Natural killer cell treated with Interleukin-12 subunit alpha and Interleukin-12 subunit beta and Interleukin-15 and Interleukin-18, amount 100 ng/mL, for 72 hours (primary cell): ENCODE results near the gene SPATA6L. TPM values are rescaled to one million over a fixed set of nuclear protein-coding genes. Genes with fewer than 3 reads are reported as not detected.
"Not testable (repeated sequence)": the region's sequence is repeated elsewhere in the genome, so short reads cannot be mapped to it uniquely, and the experiment has no call there.

Experiments used
- ATAC-seq, 2 donors: fragments of 150-1000 bp; cut with Tn5 transposase in 1 of 2; sonication (Bioruptor Pico), chemical (Tn5 transposase) in 1 of 2; 2 replicates each; pipeline ENCODE4 v1.10.0; 2021
- DNase-seq: peaks from one replicate; pipeline ENCODE4 v3.0.0; 2022; ENCODE audit warnings: low spot score
- H3K27ac Mint-ChIP-seq, 2 donors: 1 replicate in 1 of 2; 2 replicates in 1 of 2; pipeline ENCODE4 v1.8.0; 2022; ENCODE audit warnings: mixed read lengths in 2 of 2, mild to moderate bottlenecking in 1 of 2, moderate library complexity in 1 of 2
- H3K27me3 Mint-ChIP-seq, 2 donors: 1 replicate in 1 of 2; 2 replicates in 1 of 2; pipeline ENCODE4 v1.8.0; 2022; ENCODE audit warnings: mixed read lengths in 2 of 2
- H3K36me3 Mint-ChIP-seq: one replicate; pipeline ENCODE4 v1.8.0; 2022; ENCODE audit warnings: mixed read lengths
- H3K4me1 Mint-ChIP-seq, 2 donors: 1 replicate in 1 of 2; 2 replicates in 1 of 2; pipeline ENCODE4 v1.8.0; 2022; ENCODE audit warnings: low read depth in 2 of 2, mixed read lengths in 2 of 2, mild to moderate bottlenecking in 1 of 2
- H3K4me3 Mint-ChIP-seq: one replicate; pipeline ENCODE4 v1.8.0; 2022; ENCODE audit warnings: mixed read lengths
- H3K9me3 Mint-ChIP-seq: 2 replicates; pipeline ENCODE4 v1.8.0; 2022; ENCODE audit warnings: mixed read lengths
- total RNA-seq, 2 donors: library from RNA; stranded (reverse); gene quantifications; one replicate each; pipeline ENCODE4 v1.2.3, GENCODE V29; 2022

SPATA6L gene
- total RNA-seq, 2 donors from 2014 or later: 0.78 to 2.6 TPM

- H3K27me3 Mint-ChIP-seq: peaks cover 6 to 7% of the 10 kb centered on the region in 2 donors
- peaks cover 42 to 56% of the 10 kb centered on the region in 2 donors for H3K4me1 Mint-ChIP-seq
- DNase-seq (no peak), ATAC-seq (no peak)
- H3K36me3 Mint-ChIP-seq: no peaks in the 10 kb centered on the region
- H3K4me3 Mint-ChIP-seq: peak overlapping the region; percentile 71
- H3K9me3 Mint-ChIP-seq: no peaks in the 10 kb centered on the region
- H3K27ac Mint-ChIP-seq: peak overlapping the region in 1 of 2 donors; percentile 47
Measured at GRCh38 chr9:4665357-4665756, 923 bp downstream of the SPATA6L start.

DNA sequence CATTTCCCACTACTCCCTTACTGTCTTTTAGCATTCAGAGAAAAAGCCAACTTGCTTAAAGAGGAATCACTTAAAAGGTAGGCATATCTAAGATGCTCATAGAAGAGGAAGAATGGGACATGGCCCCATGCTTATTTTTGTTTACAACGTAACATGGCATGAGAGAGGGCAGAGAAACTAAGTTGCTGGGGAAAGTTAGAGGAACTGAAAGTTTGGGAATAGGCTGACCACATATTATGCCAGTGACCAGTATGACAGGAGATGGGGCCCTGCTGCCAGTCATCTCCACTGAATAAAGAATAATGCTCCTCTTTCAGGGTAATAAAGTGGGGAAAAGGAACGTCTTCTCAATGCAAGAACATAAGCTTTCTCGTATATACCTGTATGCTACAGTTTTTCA, 2.3 kb downstream of the SPATA6L start:
- no peak for ATAC-seq
- Mint-ChIP-seq H3K27me3 (peaks cover 6 to 7% of the 10 kb centered on the region in 2 donors), H3K4me1 (peaks cover 46 to 56% of the 10 kb centered on the region in 2 donors), H3K9me3 (no peaks in the 10 kb centered on the region), H3K36me3 (no peaks in the 10 kb centered on the region), H3K27ac (no peak overlapping the region), H3K4me3 (peak overlapping the region; percentile 97)
- DNase-seq: no peak

- H3K27ac Mint-ChIP-seq: peak overlapping the region; percentile 65 to 79
- peak in 1 of 2 donors; percentile 5 for ATAC-seq
- peaks cover 46 to 56% of the 10 kb centered on the region in 2 donors for H3K4me1 Mint-ChIP-seq
Measured at GRCh38 chr9:4662989-4663792, 3.1 kb downstream of the SPATA6L start.

DNA sequence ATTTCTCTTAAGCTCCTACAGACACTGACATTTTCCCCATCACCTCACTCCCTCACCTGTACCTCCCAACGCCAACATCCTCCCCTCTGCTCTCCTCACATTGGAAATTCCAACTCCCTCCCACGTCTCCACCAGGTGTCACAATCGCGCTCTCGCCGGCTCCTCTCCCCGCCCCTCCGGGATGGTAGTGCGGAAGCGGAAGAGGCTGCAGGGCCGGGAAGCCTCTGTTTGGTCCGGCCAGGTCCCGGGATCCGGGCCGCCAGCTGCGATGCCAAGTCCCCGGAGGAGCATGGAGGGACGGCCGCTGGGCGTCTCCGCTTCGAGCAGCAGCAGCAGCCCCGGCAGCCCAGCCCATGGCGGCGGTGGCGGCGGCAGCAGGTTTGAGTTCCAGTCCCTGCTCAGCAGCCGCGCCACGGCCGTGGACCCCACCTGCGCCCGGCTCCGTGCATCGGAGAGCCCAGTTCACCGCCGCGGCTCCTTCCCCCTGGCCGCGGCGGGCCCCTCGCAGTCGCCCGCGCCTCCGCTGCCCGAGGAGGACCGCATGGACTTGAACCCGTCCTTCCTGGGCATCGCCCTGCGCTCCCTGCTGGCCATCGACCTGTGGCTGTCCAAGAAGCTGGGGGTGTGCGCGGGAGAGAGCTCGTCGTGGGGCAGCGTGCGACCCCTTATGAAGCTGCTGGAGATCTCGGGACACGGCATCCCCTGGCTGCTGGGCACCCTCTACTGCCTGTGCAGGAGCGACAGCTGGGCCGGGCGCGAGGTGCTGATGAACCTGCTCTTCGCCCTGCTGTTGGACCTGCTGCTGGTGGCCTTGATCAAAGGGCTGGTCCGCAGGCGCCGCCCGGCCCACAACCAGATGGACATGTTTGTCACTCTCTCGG, 3.9 kb downstream of the SPATA6L start, which contains the start of gene PLPP6:
TSS of gene PLPP6 (plus strand) at position 187 of the 881 bp plus-strand sequence. CDS start at position 269, 82 bp downstream.
- Mint-ChIP-seq H3K36me3 (no peaks in the 10 kb centered on the region), H3K27ac (peak within 1 kb of the TSS; percentile 79 to 85), H3K4me3 (peak within 1 kb of the TSS; percentile 97), H3K4me1 (peaks cover 46 to 56% of the 10 kb centered on the region in 2 donors), H3K9me3 (no peaks in the 10 kb centered on the region), H3K27me3 (no peaks in the 10 kb centered on the region)
- DNase-seq (peak; percentile 87), ATAC-seq (peak; percentile 89 to 94)

More at GRCh38 chr9:4662989-4663792, 3.1 kb downstream of the SPATA6L start:
- no peaks in the 10 kb centered on the region for H3K9me3 Mint-ChIP-seq
- H3K36me3 Mint-ChIP-seq: no peaks in the 10 kb centered on the region
- peaks cover 3 to 6% of the 10 kb centered on the region in 2 donors for H3K27me3 Mint-ChIP-seq
- peak overlapping the region; percentile 97 for H3K4me3 Mint-ChIP-seq
- DNase-seq: no peak

DNA sequence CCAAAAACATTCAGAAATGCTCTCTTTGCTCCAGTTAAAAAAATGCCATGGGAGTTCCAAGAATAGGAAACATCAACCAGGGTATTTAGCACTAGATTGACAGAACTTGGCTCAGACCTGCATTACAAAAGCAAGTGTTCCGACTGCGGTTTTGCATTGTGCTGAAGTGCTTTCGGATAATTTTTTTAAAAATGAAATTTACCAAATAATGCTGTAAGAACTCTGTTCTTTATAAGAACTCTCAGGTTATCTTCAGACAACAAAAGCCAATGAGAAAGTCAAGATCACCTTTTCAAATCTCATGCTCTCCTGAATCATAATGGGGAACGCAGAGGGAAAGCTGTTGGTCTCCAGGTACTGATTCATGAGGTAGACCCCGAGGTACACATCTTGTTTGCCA, 4.7 kb downstream of the SPATA6L start:
- Mint-ChIP-seq H3K4me3 (peak overlapping the region; percentile 97), H3K36me3 (no peaks in the 10 kb centered on the region), H3K4me1 (peaks cover 47 to 51% of the 10 kb centered on the region in 2 donors), H3K9me3 (no peaks in the 10 kb centered on the region), H3K27me3 (no peaks in the 10 kb centered on the region), H3K27ac (peak overlapping the region; percentile 79 to 85)
- ATAC-seq (no peak), DNase-seq (no peak)

GRCh38 chr9:4661165-4661564, 5.1 kb downstream of the SPATA6L start:
- Mint-ChIP-seq H3K4me3 (peak overlapping the region; percentile 97), H3K4me1 (peaks cover 44 to 47% of the 10 kb centered on the region in 2 donors), H3K9me3 (no peaks in the 10 kb centered on the region), H3K36me3 (no peaks in the 10 kb centered on the region), H3K27me3 (no peaks in the 10 kb centered on the region), H3K27ac (peak overlapping the region; percentile 79 to 85)
- ATAC-seq (no peak), DNase-seq (no peak)

- DNase-seq, H3K36me3 Mint-ChIP-seq, H3K9me3 Mint-ChIP-seq, H3K4me3 Mint-ChIP-seq, ATAC-seq, H3K27me3 Mint-ChIP-seq: not testable (repeated sequence)
- Mint-ChIP-seq H3K4me1 (peaks cover 39 to 42% of the 10 kb centered on the region in 2 donors), H3K27ac (peak overlapping the region; percentile 79 to 85)
Measured at GRCh38 chr9:4660665-4661064, 5.6 kb downstream of the SPATA6L start.

- H3K36me3 Mint-ChIP-seq: peaks cover 4% of the 10 kb centered on the region
- H3K4me3 Mint-ChIP-seq: no peak overlapping the region
- no peaks in the 10 kb centered on the region for H3K9me3 Mint-ChIP-seq
- no peak overlapping the region for H3K27ac Mint-ChIP-seq
- H3K4me1 Mint-ChIP-seq: peaks cover 38 to 42% of the 10 kb centered on the region in 2 donors
- DNase-seq (no peak), ATAC-seq (no peak)
- H3K27me3 Mint-ChIP-seq: no peaks in the 10 kb centered on the region
Measured at GRCh38 chr9:4657426-4658159, 8.7 kb downstream of the SPATA6L start.

GRCh38 chr9:4656621-4657020, 9.7 kb downstream of the SPATA6L start:
- Mint-ChIP-seq H3K27me3 (no peaks in the 10 kb centered on the region), H3K4me1 (peaks cover 31 to 36% of the 10 kb centered on the region in 2 donors), H3K36me3 (peaks cover 4% of the 10 kb centered on the region), H3K4me3 (no peak overlapping the region), H3K9me3 (no peaks in the 10 kb centered on the region), H3K27ac (peak overlapping the region in 1 of 2 donors; percentile 52)
- DNase-seq: no peak
- no peak for ATAC-seq

DNA sequence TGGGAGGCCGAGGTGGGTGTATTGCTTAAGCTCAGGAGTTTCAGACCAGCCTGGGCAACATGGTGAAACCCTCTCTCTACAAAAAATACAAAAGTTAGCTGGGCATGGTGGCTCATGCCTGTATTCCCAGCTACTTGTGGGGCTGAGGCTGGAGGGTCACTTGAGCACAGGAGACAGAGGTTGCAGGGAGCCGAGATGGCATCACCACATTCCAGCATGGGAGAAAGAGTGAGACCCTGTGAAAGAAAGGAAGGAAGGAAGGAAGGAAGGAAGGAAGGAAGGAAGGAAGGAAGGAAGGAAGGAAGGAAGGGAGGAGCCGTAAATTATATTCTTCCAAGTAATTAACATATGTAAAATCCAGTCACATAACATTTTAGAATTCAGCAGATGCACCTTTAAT, 10.1 kb downstream of the SPATA6L start:
- not testable (repeated sequence) for H3K9me3 Mint-ChIP-seq, DNase-seq, H3K4me3 Mint-ChIP-seq, ATAC-seq, H3K36me3 Mint-ChIP-seq, H3K27me3 Mint-ChIP-seq
- peaks cover 27 to 33% of the 10 kb centered on the region in 2 donors for H3K4me1 Mint-ChIP-seq
- H3K27ac Mint-ChIP-seq: peak overlapping the region in 1 of 2 donors; percentile 52

GRCh38 chr9:4654538-4654937, 11.7 kb downstream of the SPATA6L start:
- ATAC-seq: no peak
- Mint-ChIP-seq H3K27me3 (no peaks in the 10 kb centered on the region), H3K36me3 (peaks cover 4% of the 10 kb centered on the region), H3K27ac (peak overlapping the region; percentile 73 to 90), H3K4me1 (peaks cover 24 to 26% of the 10 kb centered on the region in 2 donors), H3K4me3 (peak overlapping the region; percentile 58), H3K9me3 (no peaks in the 10 kb centered on the region)
- no peak for DNase-seq

GRCh38 chr9:4654084-4654483, 12.2 kb downstream of the SPATA6L start:
- Mint-ChIP-seq H3K9me3 (no peaks in the 10 kb centered on the region), H3K36me3 (peaks cover 4% of the 10 kb centered on the region), H3K4me1 (peaks cover 24 to 26% of the 10 kb centered on the region in 2 donors), H3K4me3 (peak overlapping the region; percentile 58), H3K27me3 (no peaks in the 10 kb centered on the region), H3K27ac (peak overlapping the region; percentile 73 to 90)
- ATAC-seq (peak; percentile 92), DNase-seq (peak; percentile 62)

GRCh38 chr9:4642351-4642750, 23.9 kb downstream of the SPATA6L start:
- H3K27ac Mint-ChIP-seq: no peak overlapping the region
- peaks cover 2 to 3% of the 10 kb centered on the region in 2 donors for H3K27me3 Mint-ChIP-seq
- no peaks in the 10 kb centered on the region for H3K9me3 Mint-ChIP-seq

More at GRCh38 chr9:4642351-4642750, 23.9 kb downstream of the SPATA6L start:
- H3K4me3 Mint-ChIP-seq: no peak overlapping the region
- ATAC-seq (no peak), DNase-seq (no peak)
- H3K4me1 Mint-ChIP-seq: peaks cover 0 to 5% of the 10 kb centered on the region in 2 donors
- no peaks in the 10 kb centered on the region for H3K36me3 Mint-ChIP-seq
